ENCODE data around the gene FH. TPM values are rescaled to one million over a fixed set of nuclear protein-coding genes. Genes with fewer than 3 reads are reported as not detected.

Gene FH
- total and polyA plus RNA-seq, 10 of the 15 experiments (the other 5 are each of a cell fraction or from before 2014, with no cell fraction given) = 44.7 to 124 (median 76.2) TPM

DNA sequence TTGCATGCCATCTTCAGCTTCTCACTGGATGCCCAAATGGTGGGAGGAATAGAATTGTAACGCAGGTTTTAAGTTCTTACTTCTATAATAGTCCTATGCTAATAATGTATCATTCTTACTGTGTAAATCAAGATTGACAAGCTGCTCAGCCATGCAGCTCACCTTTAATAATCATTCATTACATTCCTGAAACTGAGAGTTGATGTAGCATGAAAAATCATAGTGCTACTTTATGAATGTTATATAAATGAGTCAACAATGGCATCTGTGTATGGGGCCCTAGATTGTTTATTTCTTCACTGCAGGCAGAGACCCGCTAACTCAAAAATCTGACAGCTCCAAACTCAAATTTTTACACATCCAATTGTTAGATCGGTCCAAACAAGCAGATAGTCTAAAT lies 34.4 kb downstream of the FH start:
- WGBS (ENCODE audit: insufficient coverage, insufficient replicate concordance, low lambda C conversion rate, missing lambda C conversion rate) = 22% methylated on average over 3 of the region's 3 CpGs
- ChIA-PET POLR2A (interaction anchor here (0.6 kb wide), 1 partner anchor 320 kb away, joined by 7 read pairs; no protein-coding TSS in a partner anchor), SMC1A (ENCODE audit: uncharacterized antibody, unreplicated experiment) (interaction anchor here (1.2 to 1.9 kb wide), 3 partner anchors 8 to 597 kb away, joined by 4 to 14 read pairs (median 5); no protein-coding TSS in a partner anchor), CTCF (interaction anchor here (0.6 to 3.0 kb wide), 19 partner anchors 9 to 753 kb away, joined by 3 to 16 read pairs (median 5); no protein-coding TSS in a partner anchor), RAD21 (ENCODE audit: unreplicated experiment) (interaction anchor here (1.0 to 1.7 kb wide), 6 partner anchors 174 to 1828 kb away, joined by 3 to 10 read pairs (median 4); no protein-coding TSS in a partner anchor)
- H3K27ac ChIP-seq (ENCODE audit: control insufficient read depth, insufficient read depth) = no peak overlapping the region
- H2AFZ ChIP-seq (ENCODE audit: control insufficient read depth, low read depth, low read length) = no peak overlapping the region
- H4K20me1 ChIP-seq (ENCODE audit: control insufficient read depth, insufficient read depth) = no peaks in the 10 kb centered on the region
- H3K9me3 ChIP-seq (replicated peaks; ENCODE audit: control insufficient read depth, insufficient read depth, low read length) = no peaks in the 10 kb centered on the region; the same call in 2 of the 3 replicates
- no peaks in the 10 kb centered on the region for H3K36me3 ChIP-seq (ENCODE audit: control insufficient read depth in 2 of 2, insufficient read depth in 2 of 2, low read length in 1 of 2)
- intact Hi-C loops (cut with micrococcal nuclease; ENCODE audit: unreplicated experiment) = loop anchor here (1.0 to 5.0 kb wide), 3 partner anchors 518 to 753 kb away; no protein-coding TSS in a partner anchor
- FAIRE-seq = no peak
- H3K4me1 ChIP-seq (ENCODE audit: control insufficient read depth, insufficient read depth, low read length) = peaks cover 3% of the 10 kb centered on the region; the same call in 1 of the 2 replicates
- peak; percentile 72 for ATAC-seq
- DNase-seq (ENCODE audit: low read depth, low spot score) = peak; percentile 15
- no peaks in the 10 kb centered on the region for H3K27me3 ChIP-seq (replicated peaks in 1 of 2; ENCODE audit: control insufficient read depth in 2 of 2, insufficient read depth in 2 of 2, low read length in 1 of 2)
- no peak overlapping the region for H3K9ac ChIP-seq (ENCODE audit: control insufficient read depth, insufficient read depth, low read length)
- no TSS peak for BruUV-seq (replicated peaks)
- H3K79me2 ChIP-seq (ENCODE audit: control insufficient read depth, insufficient read depth, low read length) = no peaks in the 10 kb centered on the region
- H3K4me3 ChIP-seq = no peak overlapping the region
- in situ Hi-C loops (cut with MboI) = loop anchor here (10.0 kb wide), 2 partner anchors 600 to 750 kb away; no protein-coding TSS in a partner anchor
- H3K4me2 ChIP-seq (ENCODE audit: control insufficient read depth, insufficient read depth) = no peak overlapping the region
- TF ChIP-seq JUNB (IDR thresholded peaks at IDR 0.05) (peak; percentile 88), POLR2AphosphoS2 (IDR thresholded peaks at IDR 0.05; ENCODE audit: low read depth, low read length) (no peak), PAX5 (IDR thresholded peaks at IDR 0.05; ENCODE audit: borderline replicate concordance, low read depth, low read length) (peak; percentile 75), NR2F1 (conservative IDR thresholded peaks at IDR 0.05) (peak; percentile 58; the same call in 1 of the 2 replicates), EED (IDR thresholded peaks at IDR 0.05; ENCODE audit: low read depth) (no peak), ZBED1 (IDR thresholded peaks at IDR 0.05; ENCODE audit: borderline replicate concordance) (peak; percentile 20; the same call in 1 of the 2 replicates), JUND (IDR thresholded peaks at IDR 0.05; ENCODE audit: low read depth, low read length) (no peak), KAT2A (conservative IDR thresholded peaks at IDR 0.05; ENCODE audit: control insufficient read depth, low read depth, low read length) (no peak), USF1 (IDR thresholded peaks at IDR 0.05; ENCODE audit: borderline replicate concordance, extremely low read length, insufficient read depth, low read depth, low read length) (no peak), IRF4 (IDR thresholded peaks at IDR 0.05; ENCODE audit: low read depth, low read length) (peak; percentile 22; the same call in 1 of the 2 replicates), SREBF1 (IDR thresholded peaks at IDR 0.05; ENCODE audit: low read length) (peak; percentile 24; the same call in 1 of the 2 replicates), RUNX3 (IDR thresholded peaks at IDR 0.05; ENCODE audit: low read length) (peak; percentile 51; the same call in 1 of the 2 replicates), ZNF274 (IDR thresholded peaks at IDR 0.05; ENCODE audit: insufficient read depth, insufficient read length) (no peak), CBX5 (IDR thresholded peaks at IDR 0.05; ENCODE audit: low read depth) (0 out of 2 replicates have a peak, but pooled peaks have one; percentile 23), KDM1A (IDR thresholded peaks at IDR 0.05; ENCODE audit: borderline replicate concordance) (no peak), BCL11A (IDR thresholded peaks at IDR 0.05; ENCODE audit: low read depth, low read length) (0 out of 2 replicates have a peak, but pooled peaks have one; percentile 5), MEF2A (IDR thresholded peaks at IDR 0.05; ENCODE audit: insufficient read depth, low read depth, low read length) (peak; percentile 64; the same call in 1 of the 2 replicates)
- TF ChIP-seq, protein P1, sequence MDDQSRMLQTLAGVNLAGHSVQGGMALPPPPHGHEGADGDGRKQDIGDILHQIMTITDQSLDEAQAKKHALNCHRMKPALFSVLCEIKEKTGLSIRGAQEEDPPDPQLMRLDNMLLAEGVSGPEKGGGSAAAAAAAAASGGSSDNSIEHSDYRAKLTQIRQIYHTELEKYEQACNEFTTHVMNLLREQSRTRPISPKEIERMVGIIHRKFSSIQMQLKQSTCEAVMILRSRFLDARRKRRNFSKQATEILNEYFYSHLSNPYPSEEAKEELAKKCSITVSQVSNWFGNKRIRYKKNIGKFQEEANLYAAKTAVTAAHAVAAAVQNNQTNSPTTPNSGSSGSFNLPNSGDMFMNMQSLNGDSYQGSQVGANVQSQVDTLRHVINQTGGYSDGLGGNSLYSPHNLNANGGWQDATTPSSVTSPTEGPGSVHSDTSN (IDR thresholded peaks at IDR 0.05; ENCODE audit: insufficient replicate concordance, low read depth, low read length) = no peak
- TF ChIP-seq, protein P2, sequence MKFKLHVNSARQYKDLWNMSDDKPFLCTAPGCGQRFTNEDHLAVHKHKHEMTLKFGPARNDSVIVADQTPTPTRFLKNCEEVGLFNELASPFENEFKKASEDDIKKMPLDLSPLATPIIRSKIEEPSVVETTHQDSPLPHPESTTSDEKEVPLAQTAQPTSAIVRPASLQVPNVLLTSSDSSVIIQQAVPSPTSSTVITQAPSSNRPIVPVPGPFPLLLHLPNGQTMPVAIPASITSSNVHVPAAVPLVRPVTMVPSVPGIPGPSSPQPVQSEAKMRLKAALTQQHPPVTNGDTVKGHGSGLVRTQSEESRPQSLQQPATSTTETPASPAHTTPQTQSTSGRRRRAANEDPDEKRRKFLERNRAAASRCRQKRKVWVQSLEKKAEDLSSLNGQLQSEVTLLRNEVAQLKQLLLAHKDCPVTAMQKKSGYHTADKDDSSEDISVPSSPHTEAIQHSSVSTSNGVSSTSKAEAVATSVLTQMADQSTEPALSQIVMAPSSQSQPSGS (IDR thresholded peaks at IDR 0.05; ENCODE audit: low read length) = peak; percentile 72
